GM12878 (cell line): ENCODE measurements around the gene MBD3L5. TPM values are rescaled to one million over a fixed set of nuclear protein-coding genes. Genes with fewer than 3 reads are reported as not detected.
A peak's percentile ranks its signal among the peaks of the same experiment; 100 is the strongest.

Experiments used
- BCL3 ChIP-seq: IDR thresholded peaks from 2 replicates; pipeline ENCODE4 v1.6.1; 2011; ENCODE audit warnings: borderline replicate concordance, low read depth, mild to moderate bottlenecking, moderate library complexity, low read length; ENCODE audit not compliant: insufficient read depth, poor library complexity, severe bottlenecking
- CBX5 ChIP-seq: sonication (generic); IDR thresholded peaks from 2 replicates; pipeline ENCODE4 v1.6.1; 2016; ENCODE audit warnings: low read depth, moderate library complexity, mild to moderate bottlenecking, inconsistent platforms
- CHD1 ChIP-seq: IDR thresholded peaks from 2 replicates; pipeline ENCODE4 v1.6.1; 2012; ENCODE audit warnings: low read depth, low read length, improper control_type of control experiment
- IRF3 ChIP-seq: fragments of 450-650 bp; IDR thresholded peaks from 2 replicates; pipeline ENCODE4 v1.6.1; 2014; ENCODE audit warnings: mild to moderate bottlenecking
- JUNB ChIP-seq: IDR thresholded peaks from 2 replicates; pipeline ENCODE4 v1.6.1; 2016; ENCODE audit warnings: antibody characterized with exemption, mild to moderate bottlenecking
- JUND ChIP-seq: IDR thresholded peaks from 2 replicates; pipeline ENCODE4 v1.6.1; 2012; ENCODE audit warnings: low read depth, mild to moderate bottlenecking, low read length, improper control_type of control experiment, moderate library complexity
- MAX ChIP-seq: IDR thresholded peaks from 2 replicates; pipeline ENCODE4 v1.6.1; 2012; ENCODE audit warnings: low read depth, low read length, improper control_type of control experiment
- MEF2B ChIP-seq: fragments of 450-650 bp; IDR thresholded peaks from 2 replicates; pipeline ENCODE4 v1.6.1; 2018; ENCODE audit warnings: mild to moderate bottlenecking, moderate library complexity; ENCODE audit not compliant: partially characterized antibody, poor library complexity, severe bottlenecking
- MYB ChIP-seq: fragments of 150-350 bp; IDR thresholded peaks from 2 replicates; pipeline ENCODE4 v1.6.1; 2014; ENCODE audit warnings: mild to moderate bottlenecking, low read depth, low read length, borderline replicate concordance
- NFYB ChIP-seq: IDR thresholded peaks from 2 replicates; pipeline ENCODE4 v1.6.1; 2011; ENCODE audit warnings: low read depth, mild to moderate bottlenecking, low read length, improper control_type of control experiment, moderate library complexity; ENCODE audit not compliant: insufficient read depth
- NRF1 ChIP-seq: conservative IDR thresholded peaks from 2 replicates; pipeline ENCODE4 v1.6.1; 2011; ENCODE audit warnings: mild to moderate bottlenecking, low read depth, low read length, improper control_type of control experiment
- PAX8 ChIP-seq: fragments of 450-650 bp; IDR thresholded peaks from 2 replicates; pipeline ENCODE4 v1.6.1; 2017; ENCODE audit warnings: mild to moderate bottlenecking, moderate library complexity
- POLR2A ChIP-seq: IDR thresholded peaks from 2 replicates; pipeline ENCODE4 v1.6.1; 2011; ENCODE audit warnings: low read depth, mild to moderate bottlenecking, low read length
- POLR2AphosphoS2 ChIP-seq: IDR thresholded peaks from 2 replicates; pipeline ENCODE4 v1.6.1; 2011; ENCODE audit warnings: low read depth, mild to moderate bottlenecking, low read length, improper control_type of control experiment, moderate library complexity
- PRDM15 ChIP-seq: fragments of 450-650 bp; formaldehyde crosslinking; IDR thresholded peaks from 2 replicates; pipeline ENCODE4 v1.4.0; 2020; ENCODE audit warnings: mild to moderate bottlenecking, moderate library complexity
- TCF3 ChIP-seq: IDR thresholded peaks from 2 replicates; pipeline ENCODE4 v1.6.1; 2012; ENCODE audit warnings: low read depth, mild to moderate bottlenecking, low read length, borderline replicate concordance; ENCODE audit not compliant: insufficient read depth
- TCF7 ChIP-seq: IDR thresholded peaks from 2 replicates; pipeline ENCODE4 v1.6.1; 2014; ENCODE audit warnings: antibody characterized with exemption, borderline replicate concordance
- ZNF274 ChIP-seq: IDR thresholded peaks from one replicate; pipeline ENCODE4 v1.8.0; 2011; ENCODE audit not compliant: insufficient read length, insufficient read depth
- ZNF687 ChIP-seq: fragments of 450-650 bp; IDR thresholded peaks from 2 replicates; pipeline ENCODE4 v1.6.1; 2017; ENCODE audit warnings: mild to moderate bottlenecking, moderate library complexity
- polyA plus RNA-seq, 11 experiments: library from polyadenylated mRNA; depleted of rRNA in 4 of 11; unstranded in 6 of 11; stranded (reverse) in 5 of 11; fragments of >200 nt; fragmentation: Nextera tagmentation in 4 of 11; fragmentation: Illumina TruSeq in 1 of 11; extraction: Ambion mirVana in 4 of 11; extraction: Trizol in 1 of 11; gene quantifications; 1 replicate in 1 of 11; 2 replicates in 10 of 11; pipeline versions ENCODE4 v1.2.1 to v1.2.3, GENCODE V29; 2011 to 2016; ENCODE audit warnings: inconsistent platforms in 2 of 11, missing spikeins in 2 of 11, low read depth in 1 of 11
- total RNA-seq, 4 experiments: library from RNA; depleted of rRNA in 3 of 4; stranded (reverse); fragments of >200 nt in 3 of 4; fragmentation: Illumina TruSeq in 1 of 4; extraction: Trizol in 1 of 4; gene quantifications; 2 replicates each; pipeline versions ENCODE4 v1.2.1 to v1.2.3, GENCODE V29; 2013 to 2021

The MBD3L5 gene
- total and polyA plus RNA-seq, 10 of the 15 experiments (the other 5 are each of a cell fraction or from before 2014, with no cell fraction given) = not detected

GRCh38 chr19:7013678-7014077 lies 16.7 kb upstream of the MBD3L5 start (continued):
- TF ChIP-seq ZNF687 (peak; percentile 81), MAX (peak; percentile 64), BCL3 (no peak), IRF3 (no peak), POLR2A (no peak), CBX5 (no peak), MEF2B (peak; percentile 39), JUND (no peak), MYB (no peak), PRDM15 (CRISPR knock-in tag) (no peak), NFYB (no peak), NRF1 (no peak), CHD1 (no peak), ZNF274 (no peak), TCF3 (no peak), TCF7 (no peak), JUNB (no peak), POLR2AphosphoS2 (no peak), PAX8 (no peak)
